K562 (cell line): ENCODE data around the gene WASF2. TPM values are rescaled to one million over a fixed set of nuclear protein-coding genes. Genes with fewer than 3 reads are reported as not detected.
A peak's percentile ranks its signal among the peaks of the same experiment; 100 is the strongest.

Experiments
- CBFB ChIP-seq: sonication (generic); formaldehyde crosslinking; IDR thresholded peaks from 2 replicates; pipeline ENCODE4 v1.4.0; 2020; ENCODE audit warnings: mild to moderate bottlenecking, missing genetic modification reagents
- CC2D1A ChIP-seq: fragments of 450-650 bp; IDR thresholded peaks from 2 replicates; pipeline ENCODE4 v1.6.1; 2017; ENCODE audit warnings: mild to moderate bottlenecking
- CTBP1 ChIP-seq: fragments of 450-650 bp; IDR thresholded peaks from 2 replicates; pipeline ENCODE4 v1.6.1; 2016; ENCODE audit warnings: borderline replicate concordance
- EHMT2 ChIP-seq: fragments of 450-650 bp; IDR thresholded peaks from 2 replicates; pipeline ENCODE4 v1.6.1; 2018; ENCODE audit warnings: antibody characterized with exemption
- FOXK2 ChIP-seq, 2 experiments: fragments of 450-650 bp; IDR thresholded peaks in 1 of 2; conservative IDR thresholded peaks in 1 of 2; 2 replicates each; pipeline ENCODE4 v1.6.1; 2016; ENCODE audit warnings: low read depth in 2 of 2, mild to moderate bottlenecking in 1 of 2
- GATA2 ChIP-seq: sonication (generic); formaldehyde crosslinking; IDR thresholded peaks from 2 replicates; pipeline ENCODE4 v1.4.0; 2020; ENCODE audit warnings: mild to moderate bottlenecking, missing genetic modification reagents
- HDAC6 ChIP-seq: IDR thresholded peaks from 2 replicates; pipeline ENCODE4 v1.6.1; 2012; ENCODE audit warnings: low read depth, mild to moderate bottlenecking, control low read depth, inconsistent platforms, low read length, moderate library complexity
- HDGF ChIP-seq: fragments of 450-650 bp; IDR thresholded peaks from 2 replicates; pipeline ENCODE4 v1.6.1; 2016
- HOMEZ ChIP-seq: fragments of 250-450 bp; sonication (Bioruptor Pico); IDR thresholded peaks from 2 replicates; pipeline ENCODE4 v1.4.0; 2020; ENCODE audit warnings: mild to moderate bottlenecking, moderate library complexity
- JUND ChIP-seq, 2 experiments: IDR thresholded peaks; 2 replicates in 1 of 2; 3 replicates in 1 of 2; pipeline ENCODE4 v1.6.1; 2011; ENCODE audit warnings: borderline replicate concordance in 2 of 2, low read depth in 2 of 2, low read length in 2 of 2, improper control_type of control experiment in 1 of 2, missing biosample characterization in 1 of 2, missing genetic modification characterization in 1 of 2, missing genetic modification reagents in 1 of 2
- L3MBTL2 ChIP-seq: fragments of 450-650 bp; IDR thresholded peaks from 2 replicates; pipeline ENCODE4 v1.6.1; 2016; ENCODE audit warnings: mild to moderate bottlenecking, moderate library complexity
- MYC ChIP-seq, 2 experiments: fragments of 250-450 bp in 1 of 2; sonication (Bioruptor Pico) in 1 of 2; IDR thresholded peaks; 2 replicates each; pipeline versions ENCODE4 v1.5.1 to v1.6.1; 2012 to 2021; ENCODE audit warnings: low read depth in 2 of 2, borderline replicate concordance in 1 of 2, improper control_type of control experiment in 1 of 2, low read length in 1 of 2, mild to moderate bottlenecking in 1 of 2, moderate library complexity in 1 of 2
- RAD21 ChIP-seq, 2 experiments: fragments of 250-450 bp in 1 of 2; fragments of 450-650 bp in 1 of 2; sonication (Bioruptor Pico) in 1 of 2; formaldehyde crosslinking in 1 of 2; IDR thresholded peaks in 1 of 2; conservative IDR thresholded peaks in 1 of 2; 2 replicates each; pipeline versions ENCODE4 v1.4.0 to v1.8.0; 2020 to 2022; ENCODE audit warnings: mild to moderate bottlenecking in 2 of 2, moderate library complexity in 1 of 2
- RERE ChIP-seq: sonication (generic); formaldehyde crosslinking; IDR thresholded peaks from 2 replicates; pipeline ENCODE4 v1.8.0; 2023; ENCODE audit warnings: missing genetic modification reagents, mild to moderate bottlenecking, borderline replicate concordance
- RFX1 ChIP-seq: fragments of 450-650 bp; IDR thresholded peaks from 2 replicates; pipeline ENCODE4 v1.6.1; 2016; ENCODE audit warnings: mild to moderate bottlenecking, moderate library complexity
- RFX5 ChIP-seq: IDR thresholded peaks from 2 replicates; pipeline ENCODE4 v1.6.1; 2011; ENCODE audit warnings: low read depth, mild to moderate bottlenecking, improper control_type of control experiment, low read length
- TAF7 ChIP-seq: fragments of 450-650 bp; IDR thresholded peaks from 2 replicates; pipeline ENCODE4 v1.6.1; 2016; ENCODE audit warnings: missing genetic modification characterization, missing compliant biosample characterization
- ZNF146 ChIP-seq: IDR thresholded peaks from one replicate; pipeline ENCODE4 v1.6.1; 2018; ENCODE audit warnings: missing compliant biosample characterization; ENCODE audit not compliant: unreplicated experiment
- ZNF274 ChIP-seq: IDR thresholded peaks from 2 replicates; pipeline ENCODE4 v1.6.1; 2011; ENCODE audit warnings: low read depth, mild to moderate bottlenecking, low read length, moderate library complexity, borderline replicate concordance
- ZNF764 ChIP-seq: fragments of 250-450 bp; sonication (Bioruptor Pico); IDR thresholded peaks from 2 replicates; pipeline ENCODE4 v1.4.0; 2020; ENCODE audit warnings: low read depth, mild to moderate bottlenecking, moderate library complexity
- polyA plus RNA-seq, 8 experiments: library from polyadenylated mRNA; depleted of rRNA in 4 of 8; stranded (reverse) in 5 of 8; unstranded in 3 of 8; fragments of >200 nt; fragmentation: Nextera tagmentation in 2 of 8; fragmentation: Illumina TruSeq in 1 of 8; extraction: Ambion mirVana in 2 of 8; extraction: Trizol in 1 of 8; gene quantifications; 2 replicates each; pipeline versions ENCODE4 v1.2.1 to v1.2.3, GENCODE V29; 2011 to 2014; ENCODE audit warnings: inconsistent platforms in 1 of 8, missing spikeins in 1 of 8
- total RNA-seq, 7 experiments: library from RNA; depleted of rRNA in 6 of 7; stranded (reverse); fragments of >200 nt in 6 of 7; fragmentation: Illumina TruSeq in 2 of 7; extraction: Trizol in 2 of 7; gene quantifications; 2 replicates each; pipeline versions ENCODE4 v1.2.1 to v1.2.3, GENCODE V29; 2011 to 2021; ENCODE audit warnings: low replicate concordance in 1 of 7

Gene WASF2
- total and polyA plus RNA-seq, 9 of the 15 experiments (the other 6 are each of a cell fraction or from before 2014, with no cell fraction given) = 8.2 to 163 (median 31.2) TPM

GRCh38 chr1:27395441-27396195 is 94.3 kb downstream of the WASF2 start (continued):
- TF ChIP-seq CBFB (CRISPR knock-in tag) = no peak
- no peak for TF ChIP-seq ZNF146 (CRISPR knock-in tag)
- peak; percentile 55; the same call in 1 of the 2 replicates for TF ChIP-seq JUND (IDR thresholded peaks at IDR 0.05; ENCODE audit: borderline replicate concordance, low read depth, low read length)
- TF ChIP-seq JUND (tag; IDR thresholded peaks at IDR 0.05; ENCODE audit: borderline replicate concordance, low read depth, low read length) = no peak; the same call in 2 of the 3 replicates
- peak; percentile 85 for TF ChIP-seq RFX1
- TF ChIP-seq L3MBTL2 = no peak
- no peak for TF ChIP-seq EHMT2
- 0 out of 2 replicates have a peak, but pooled peaks have one; percentile 20 for TF ChIP-seq GATA2 (CRISPR knock-in tag)
- TF ChIP-seq RERE (CRISPR knock-in tag) = no peak
- no peak for TF ChIP-seq RFX5
- no peak for TF ChIP-seq HDAC6
- no peak for TF ChIP-seq ZNF274
- TF ChIP-seq MYC (IDR thresholded peaks at IDR 0.05; ENCODE audit: low read depth, low read length) = 0 out of 2 replicates have a peak, but pooled peaks have one; percentile 24
- no peak for TF ChIP-seq MYC (CRISPR knock-in tag; IDR thresholded peaks at IDR 0.05; ENCODE audit: borderline replicate concordance, low read depth)
- TF ChIP-seq CTBP1 = peak; percentile 27; the same call in 1 of the 2 replicates
- TF ChIP-seq HDGF = no peak
- no peak for TF ChIP-seq CC2D1A
- no peak for TF ChIP-seq FOXK2 (conservative IDR thresholded peaks at IDR 0.05 in 1 of 2, IDR thresholded peaks at IDR 0.05 in 1 of 2; ENCODE audit: low read depth in 2 of 2)
- no peak for TF ChIP-seq ZNF764
- no peak for TF ChIP-seq HOMEZ (CRISPR knock-in tag)
- TF ChIP-seq RAD21 (CRISPR knock-in tag; conservative IDR thresholded peaks at IDR 0.05 in 1 of 2, IDR thresholded peaks at IDR 0.05 in 1 of 2) = peak; percentile 91 to 92
- TF ChIP-seq TAF7 (tag) = no peak
